ENCODE results near the gene ARPC3. TPM values are rescaled to one million over a fixed set of nuclear protein-coding genes. Genes with fewer than 3 reads are reported as not detected.
A peak's percentile ranks its signal among the peaks of the same experiment; 100 is the strongest.
"Not testable (repeated sequence)": the region's sequence is repeated elsewhere in the genome, so short reads cannot be mapped to it uniquely, and the experiment has no call there.

Gene ARPC3
- total RNA-seq, 2 experiments from 2014 or later, result 460 to 466 TPM

GRCh38 chr12:110453569-110454296 is 3.6 kb upstream of the ARPC3 start:
- H3K4me3 Mint-ChIP-seq, result no peak overlapping the region
- no peak for DNase-seq
- POLR2A ChIA-PET, result interaction anchor here (7.2 kb wide), 1 partner anchor 14 kb away, joined by 139 read pairs; the partner anchor contains the start of genes FAM216A and GPN3
- peaks cover 25% of the 10 kb centered on the region for H3K36me3 Mint-ChIP-seq (ENCODE audit: low read depth)
- H3K27ac Mint-ChIP-seq, result no peak overlapping the region
- CTCF ChIA-PET, result interaction anchor here (0.7 to 3.4 kb wide), 3 partner anchors 15 to 147 kb away, joined by 7 to 20 read pairs (median 13); partner anchors contain the start of genes FAM216A and GPN3
- no peaks in the 10 kb centered on the region for H3K9me3 Mint-ChIP-seq
- H3K27me3 Mint-ChIP-seq, result no peaks in the 10 kb centered on the region
- peaks cover 27% of the 10 kb centered on the region for H3K4me1 Mint-ChIP-seq

GRCh38 chr12:110451263-110451662 is 1.1 kb upstream of the ARPC3 start:
- no peak for DNase-seq
- CTCF ChIA-PET, result interaction anchor here (0.8 to 9.4 kb wide), 8 partner anchors 8 to 287 kb away, joined by 3 to 112 read pairs (median 10); partner anchors contain the start of genes FAM216A and GPN3
- Mint-ChIP-seq H3K27me3 (no peaks in the 10 kb centered on the region), H3K27ac (peak overlapping the region; percentile 100), H3K36me3 (ENCODE audit: low read depth) (peaks cover 37% of the 10 kb centered on the region), H3K4me3 (peak overlapping the region; percentile 99), H3K9me3 (no peaks in the 10 kb centered on the region), H3K4me1 (peaks cover 42% of the 10 kb centered on the region)
- POLR2A ChIA-PET, result interaction anchor here (1.3 to 7.2 kb wide), 9 partner anchors 8 to 456 kb away, joined by 3 to 139 read pairs (median 12); partner anchors contain the start of genes ANKRD13A, FAM216A, GPN3 and RAD9B

- Mint-ChIP-seq H3K36me3 (ENCODE audit: low read depth) (peaks cover 55% of the 10 kb centered on the region), H3K27ac (no peak overlapping the region), H3K27me3 (no peaks in the 10 kb centered on the region), H3K4me3 (no peak overlapping the region), H3K4me1 (peaks cover 35% of the 10 kb centered on the region), H3K9me3 (no peaks in the 10 kb centered on the region)
- CTCF ChIA-PET, result interaction anchor here (9.4 kb wide), 1 partner anchor 12 kb away, joined by 112 read pairs; no protein-coding TSS in a partner anchor
- POLR2A ChIA-PET, result interaction anchor here (2.6 to 3.6 kb wide), 2 partner anchors 13 to 24 kb away, joined by 6 to 13 read pairs; partner anchors contain the start of genes FAM216A and GPN3
- DNase-seq, result no peak
Measured at GRCh38 chr12:110444455-110444854, 5.7 kb downstream of the ARPC3 start.

GRCh38 chr12:110436231-110436630 is 13.9 kb downstream of the ARPC3 start:
- no peak overlapping the region for H3K4me3 Mint-ChIP-seq
- no peak for DNase-seq
- H3K4me1 Mint-ChIP-seq, result peaks cover 6% of the 10 kb centered on the region
- POLR2A ChIA-PET, result interaction anchor here (1.8 kb wide), 1 partner anchor 13 kb away, joined by 4 read pairs; no protein-coding TSS in a partner anchor
- H3K27ac Mint-ChIP-seq, result no peak overlapping the region
- H3K27me3 Mint-ChIP-seq, result no peaks in the 10 kb centered on the region
- CTCF ChIA-PET, result no interaction called here
- no peaks in the 10 kb centered on the region for H3K9me3 Mint-ChIP-seq
- H3K36me3 Mint-ChIP-seq (ENCODE audit: low read depth), result peaks cover 45% of the 10 kb centered on the region

- Mint-ChIP-seq H3K4me1 (peaks cover 6% of the 10 kb centered on the region), H3K36me3 (ENCODE audit: low read depth) (peaks cover 24% of the 10 kb centered on the region), H3K27ac (peak overlapping the region; percentile 31), H3K27me3 (no peaks in the 10 kb centered on the region), H3K9me3 (no peaks in the 10 kb centered on the region), H3K4me3 (no peak overlapping the region)
- CTCF ChIA-PET, result interaction anchor here (0.6 to 4.7 kb wide), 77 partner anchors 8 to 927 kb away, joined by 3 to 112 read pairs (median 6); partner anchors contain the start of genes ARPC3, FAM216A, GPN3 and IFT81
- no peak for DNase-seq
- POLR2A ChIA-PET, result interaction anchor here (0.6 to 2.0 kb wide), 21 partner anchors 11 to 359 kb away, joined by 3 to 32 read pairs (median 4); partner anchors contain the start of genes ARPC3, FAM216A, GPN3 and IFT81
Measured at GRCh38 chr12:110431957-110432587, 18.1 kb downstream of the ARPC3 start.

- POLR2A ChIA-PET, result interaction anchor here (0.6 kb wide), 1 partner anchor 102 kb away, joined by 3 read pairs; no protein-coding TSS in a partner anchor
- H3K27me3 Mint-ChIP-seq; DNase-seq; H3K9me3 Mint-ChIP-seq; H3K36me3 Mint-ChIP-seq (ENCODE audit: low read depth); H3K4me3 Mint-ChIP-seq; H3K4me1 Mint-ChIP-seq; H3K27ac Mint-ChIP-seq: not testable (repeated sequence)
- CTCF ChIA-PET, result interaction anchor here (2.4 to 2.6 kb wide), 2 partner anchors 44 to 78 kb away, joined by 19 to 56 read pairs; no protein-coding TSS in a partner anchor
Measured at GRCh38 chr12:110429676-110430075, 20.5 kb downstream of the ARPC3 start.

- H3K9me3 Mint-ChIP-seq, result no peaks in the 10 kb centered on the region
- H3K27ac Mint-ChIP-seq, result no peak overlapping the region
- ChIA-PET POLR2A (no interaction called here), CTCF (no interaction called here)
- H3K4me1 Mint-ChIP-seq, result peaks cover 2% of the 10 kb centered on the region
- no peak overlapping the region for H3K4me3 Mint-ChIP-seq
- H3K27me3 Mint-ChIP-seq, result peaks cover 21% of the 10 kb centered on the region
- no peak for DNase-seq
- H3K36me3 Mint-ChIP-seq (ENCODE audit: low read depth), result no peaks in the 10 kb centered on the region
Measured at GRCh38 chr12:110426406-110426805, 23.7 kb downstream of the ARPC3 start.

GRCh38 chr12:110424237-110424636 is 25.9 kb downstream of the ARPC3 start:
- no peaks in the 10 kb centered on the region for H3K36me3 Mint-ChIP-seq (ENCODE audit: low read depth)
- ChIA-PET CTCF (interaction anchor here (1.3 kb wide), 1 partner anchor 68 kb away, joined by 3 read pairs; no protein-coding TSS in a partner anchor), POLR2A (no interaction called here)
- H3K4me1 Mint-ChIP-seq, result no peaks in the 10 kb centered on the region
- no peak overlapping the region for H3K27ac Mint-ChIP-seq
- H3K27me3 Mint-ChIP-seq, result peaks cover 27% of the 10 kb centered on the region
- H3K9me3 Mint-ChIP-seq, result no peaks in the 10 kb centered on the region
- H3K4me3 Mint-ChIP-seq, result no peak overlapping the region
- no peak for DNase-seq

GRCh38 chr12:110421701-110422100 is 28.4 kb downstream of the ARPC3 start:
- Mint-ChIP-seq H3K27me3 (peaks cover 27% of the 10 kb centered on the region), H3K4me3 (no peak overlapping the region), H3K4me1 (no peaks in the 10 kb centered on the region), H3K27ac (no peak overlapping the region), H3K36me3 (ENCODE audit: low read depth) (no peaks in the 10 kb centered on the region), H3K9me3 (no peaks in the 10 kb centered on the region)
- POLR2A ChIA-PET, result no interaction called here
- CTCF ChIA-PET, result interaction anchor here (1.2 to 2.6 kb wide), 2 partner anchors 10 to 179 kb away, joined by 3 to 25 read pairs; no protein-coding TSS in a partner anchor
- DNase-seq, result no peak

GRCh38 chr12:110421159-110421661 is 28.9 kb downstream of the ARPC3 start:
- no peak overlapping the region for H3K27ac Mint-ChIP-seq
- ChIA-PET POLR2A (no interaction called here), CTCF (interaction anchor here (1.2 to 2.6 kb wide), 2 partner anchors 10 to 179 kb away, joined by 3 to 25 read pairs; no protein-coding TSS in a partner anchor)
- no peaks in the 10 kb centered on the region for H3K9me3 Mint-ChIP-seq
- peaks cover 27% of the 10 kb centered on the region for H3K27me3 Mint-ChIP-seq
- no peaks in the 10 kb centered on the region for H3K36me3 Mint-ChIP-seq (ENCODE audit: low read depth)
- no peaks in the 10 kb centered on the region for H3K4me1 Mint-ChIP-seq
- no peak for DNase-seq
- no peak overlapping the region for H3K4me3 Mint-ChIP-seq

GRCh38 chr12:110420644-110421043 is 29.5 kb downstream of the ARPC3 start:
- H3K27ac Mint-ChIP-seq; H3K9me3 Mint-ChIP-seq; POLR2A ChIA-PET; H3K4me3 Mint-ChIP-seq; H3K4me1 Mint-ChIP-seq; H3K36me3 Mint-ChIP-seq (ENCODE audit: low read depth); DNase-seq: not testable (repeated sequence)
- H3K27me3 Mint-ChIP-seq, result peaks cover 27% of the 10 kb centered on the region
- CTCF ChIA-PET, result interaction anchor here (2.6 kb wide), 1 partner anchor 11 kb away, joined by 25 read pairs; no protein-coding TSS in a partner anchor

- H3K27ac Mint-ChIP-seq; DNase-seq; POLR2A ChIA-PET; H3K9me3 Mint-ChIP-seq; H3K4me1 Mint-ChIP-seq; H3K36me3 Mint-ChIP-seq (ENCODE audit: low read depth); H3K4me3 Mint-ChIP-seq: not testable (repeated sequence)
- peaks cover 15% of the 10 kb centered on the region for H3K27me3 Mint-ChIP-seq
- CTCF ChIA-PET, result interaction anchor here (2.2 kb wide), 1 partner anchor 14 kb away, joined by 18 read pairs; no protein-coding TSS in a partner anchor
Measured at GRCh38 chr12:110417113-110417512, 33.0 kb downstream of the ARPC3 start.
